HEK293T (cell line): ENCODE results near the gene PCAT6.

Experiments used
- BHLHE40 ChIP-seq: fragments of 450-650 bp; IDR thresholded peaks from 2 replicates; pipeline ENCODE4 v1.6.1; 2016; ENCODE audit warnings: mild to moderate bottlenecking, moderate library complexity, borderline replicate concordance
- ELF4 ChIP-seq: fragments of 450-650 bp; IDR thresholded peaks from 2 replicates; pipeline ENCODE4 v1.6.1; 2017; ENCODE audit warnings: antibody characterized with exemption
- FOXA1 ChIP-seq: fragments of 450-650 bp; IDR thresholded peaks from 2 replicates; pipeline ENCODE4 v1.6.1; 2016; ENCODE audit warnings: mild to moderate bottlenecking
- FOXK2 ChIP-seq: fragments of 450-650 bp; IDR thresholded peaks from 2 replicates; pipeline ENCODE4 v1.6.1; 2016; ENCODE audit warnings: mild to moderate bottlenecking
- FOXM1 ChIP-seq: fragments of 450-650 bp; IDR thresholded peaks from 2 replicates; pipeline ENCODE4 v1.6.1; 2017; ENCODE audit warnings: mild to moderate bottlenecking, borderline replicate concordance
- HDGF ChIP-seq: fragments of 450-650 bp; IDR thresholded peaks from 2 replicates; pipeline ENCODE4 v1.6.1; 2017; ENCODE audit warnings: antibody characterized with exemption, borderline replicate concordance
- NFRKB ChIP-seq: fragments of 450-650 bp; IDR thresholded peaks from 2 replicates; pipeline ENCODE4 v1.6.1; 2016; ENCODE audit warnings: mild to moderate bottlenecking, moderate library complexity
- SP1 ChIP-seq: fragments of 450-650 bp; IDR thresholded peaks from 2 replicates; pipeline ENCODE4 v1.6.1; 2017
- SUZ12 ChIP-seq: fragments of 450-650 bp; IDR thresholded peaks from 2 replicates; pipeline ENCODE4 v1.6.1; 2016; ENCODE audit warnings: mild to moderate bottlenecking
- TF ChIP-seq, protein P1 (sequence below): fragments of 450-650 bp; IDR thresholded peaks from 2 replicates; pipeline ENCODE4 v1.6.1; 2016

DNA sequence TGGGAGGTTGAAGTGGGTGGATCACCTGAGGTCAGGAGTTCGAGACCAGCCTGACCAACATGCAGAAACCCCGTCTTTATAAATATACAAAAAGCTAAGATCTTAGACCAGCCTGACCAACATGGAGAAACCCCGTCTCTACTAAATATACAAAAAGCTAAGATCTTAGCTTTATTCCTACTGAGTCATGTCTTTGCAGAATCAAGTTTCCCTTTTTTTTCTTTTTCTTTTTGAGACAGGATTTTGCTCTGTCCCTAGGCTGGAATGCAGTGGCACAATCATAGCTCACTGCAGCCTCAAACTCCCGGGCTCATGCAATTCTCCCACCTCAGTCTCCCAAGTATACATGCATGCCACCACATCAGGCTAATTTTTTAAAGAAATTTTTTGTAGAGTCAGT lies 23.9 kb upstream of the PCAT6 start:
- TF ChIP-seq FOXK2 (no peak), HDGF (no peak), SUZ12 (no peak), NFRKB (no peak), FOXA1 (no peak), SP1 (no peak), ELF4 (no peak), FOXM1 (no peak), BHLHE40 (no peak)
- TF ChIP-seq, protein P1, sequence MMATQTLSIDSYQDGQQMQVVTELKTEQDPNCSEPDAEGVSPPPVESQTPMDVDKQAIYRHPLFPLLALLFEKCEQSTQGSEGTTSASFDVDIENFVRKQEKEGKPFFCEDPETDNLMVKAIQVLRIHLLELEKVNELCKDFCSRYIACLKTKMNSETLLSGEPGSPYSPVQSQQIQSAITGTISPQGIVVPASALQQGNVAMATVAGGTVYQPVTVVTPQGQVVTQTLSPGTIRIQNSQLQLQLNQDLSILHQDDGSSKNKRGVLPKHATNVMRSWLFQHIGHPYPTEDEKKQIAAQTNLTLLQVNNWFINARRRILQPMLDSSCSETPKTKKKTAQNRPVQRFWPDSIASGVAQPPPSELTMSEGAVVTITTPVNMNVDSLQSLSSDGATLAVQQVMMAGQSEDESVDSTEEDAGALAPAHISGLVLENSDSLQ = no peak
